Naive B cell (primary cell): ENCODE measurements around the gene GNAT1. TPM values are rescaled to one million over a fixed set of nuclear protein-coding genes. Genes with fewer than 3 reads are reported as not detected.

Experiments used
- ATAC-seq, 2 donors: fragments of 150-1000 bp; cut with Tn5 transposase; 2 replicates each; pipeline ENCODE4 v1.10.0; 2021; ENCODE audit warnings: low read depth in 2 of 2, mild to moderate bottlenecking in 2 of 2, moderate library complexity in 2 of 2
- DNase-seq: peaks from one replicate; pipeline ENCODE4 v3.0.0; 2022
- H3K27ac Mint-ChIP-seq, 6 donors: one replicate each; pipeline ENCODE4 v1.8.0; 2020 to 2022; ENCODE audit warnings: mild to moderate bottlenecking in 6 of 6, mixed read lengths in 6 of 6, moderate library complexity in 5 of 6, inconsistent platforms in 2 of 6
- H3K27me3 Mint-ChIP-seq, 3 donors: one replicate each; pipeline ENCODE4 v1.8.0; 2021 to 2022; ENCODE audit warnings: mixed read lengths in 3 of 3, mild to moderate bottlenecking in 1 of 3
- H3K36me3 Mint-ChIP-seq, 2 donors: one replicate each; pipeline ENCODE4 v1.8.0; 2020 to 2022; ENCODE audit warnings: mixed read lengths in 2 of 2, inconsistent platforms in 1 of 2, mild to moderate bottlenecking in 1 of 2
- H3K4me1 Mint-ChIP-seq, 3 donors: one replicate each; pipeline ENCODE4 v1.8.0; 2020 to 2022; ENCODE audit warnings: mixed read lengths in 3 of 3, inconsistent platforms in 1 of 3, mild to moderate bottlenecking in 1 of 3, moderate library complexity in 1 of 3
- H3K4me3 Mint-ChIP-seq, 8 donors: one replicate each; pipeline ENCODE4 v1.8.0; 2020 to 2022; ENCODE audit warnings: mild to moderate bottlenecking in 8 of 8, mixed read lengths in 8 of 8, moderate library complexity in 8 of 8, inconsistent platforms in 2 of 8
- H3K9me3 Mint-ChIP-seq, 7 donors: one replicate each; pipeline ENCODE4 v1.8.0; 2020 to 2022; ENCODE audit warnings: mixed read lengths in 7 of 7, mild to moderate bottlenecking in 5 of 7, inconsistent platforms in 2 of 7, moderate library complexity in 1 of 7
- polyA plus RNA-seq, 6 donors: library from polyadenylated mRNA; unstranded; fragments of 300-500 nt; fragmentation: Illumina TruSeq; gene quantifications; one replicate each; pipeline ENCODE4 v1.2.3, GENCODE V29; 2021; ENCODE audit warnings: low read depth in 6 of 6

The GNAT1 gene
- polyA plus RNA-seq, 6 donors from 2014 or later = not detected

GRCh38 chr3:50192689-50193141 lies 1.3 kb downstream of the GNAT1 start:
- Mint-ChIP-seq H3K9me3 (no peaks in the 10 kb centered on the region), H3K4me3 (peak overlapping the region in 7 of 8 donors; percentile 13 to 81 (median 34)), H3K4me1 (peaks cover 7 to 12% (median 9%) of the 10 kb centered on the region in 3 donors), H3K27me3 (peaks cover 0 to 40% (median 24%) of the 10 kb centered on the region in 3 donors), H3K27ac (peak overlapping the region in 2 of 6 donors; percentile 59 to 83), H3K36me3 (no peaks in the 10 kb centered on the region)
- ATAC-seq = peak; percentile 38 to 53
- peak; percentile 81 for DNase-seq

GRCh38 chr3:50193286-50193685 lies 1.9 kb downstream of the GNAT1 start:
- DNase-seq (no peak), ATAC-seq (no peak)
- Mint-ChIP-seq H3K36me3 (no peaks in the 10 kb centered on the region), H3K27me3 (peaks cover 0 to 40% (median 24%) of the 10 kb centered on the region in 3 donors), H3K27ac (no peak overlapping the region), H3K4me3 (peak overlapping the region in 1 of 8 donors; percentile 20), H3K4me1 (peaks cover 7 to 12% (median 9%) of the 10 kb centered on the region in 3 donors), H3K9me3 (no peaks in the 10 kb centered on the region)

- peaks cover 7 to 12% (median 9%) of the 10 kb centered on the region in 3 donors for H3K4me1 Mint-ChIP-seq
- DNase-seq (no peak), ATAC-seq (no peak)
- peak overlapping the region in 3 of 8 donors; percentile 2 to 74 (median 59) for H3K4me3 Mint-ChIP-seq
- no peaks in the 10 kb centered on the region for H3K36me3 Mint-ChIP-seq
- peak overlapping the region in 3 of 6 donors; percentile 49 to 81 (median 59) for H3K27ac Mint-ChIP-seq
- peaks cover 0 to 44% (median 24%) of the 10 kb centered on the region in 3 donors for H3K27me3 Mint-ChIP-seq
- no peaks in the 10 kb centered on the region for H3K9me3 Mint-ChIP-seq
Observed at GRCh38 chr3:50193746-50194127, 2.3 kb downstream of the GNAT1 start.

DNA sequence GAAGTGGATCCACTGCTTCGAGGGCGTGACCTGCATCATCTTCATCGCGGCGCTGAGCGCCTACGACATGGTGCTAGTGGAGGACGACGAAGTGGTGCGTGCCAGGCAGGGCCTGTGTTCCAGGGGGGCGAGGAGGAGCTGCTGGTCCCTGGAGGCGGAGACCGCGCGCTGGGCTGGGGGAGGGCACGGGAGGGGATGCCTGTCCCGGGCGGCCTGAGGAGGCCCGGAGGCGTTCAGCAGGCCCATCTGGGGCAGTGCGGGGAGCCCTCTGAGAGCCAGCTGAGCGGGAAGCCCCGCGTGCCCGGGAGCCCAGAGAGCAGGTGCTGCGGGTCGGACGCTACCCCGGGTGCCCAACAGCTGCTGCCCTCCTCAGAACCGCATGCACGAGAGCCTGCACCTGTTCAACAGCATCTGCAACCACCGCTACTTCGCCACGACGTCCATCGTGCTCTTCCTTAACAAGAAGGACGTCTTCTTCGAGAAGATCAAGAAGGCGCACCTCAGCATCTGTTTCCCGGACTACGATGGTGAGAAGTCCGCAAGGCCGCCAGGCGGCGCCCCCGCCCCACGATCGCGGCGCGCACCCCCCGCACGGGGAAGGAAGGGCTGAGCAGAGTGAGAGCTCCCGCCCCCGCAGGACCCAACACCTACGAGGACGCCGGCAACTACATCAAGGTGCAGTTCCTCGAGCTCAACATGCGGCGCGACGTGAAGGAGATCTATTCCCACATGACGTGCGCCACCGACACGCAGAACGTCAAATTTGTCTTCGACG lies 2.9 kb downstream of the GNAT1 start:
- H3K4me1 Mint-ChIP-seq = peaks cover 7 to 12% (median 9%) of the 10 kb centered on the region in 3 donors
- H3K36me3 Mint-ChIP-seq = no peaks in the 10 kb centered on the region
- ATAC-seq (peak; percentile 83 to 87), DNase-seq (peak; percentile 84)
- H3K27me3 Mint-ChIP-seq = peaks cover 0 to 50% (median 28%) of the 10 kb centered on the region in 3 donors
- H3K9me3 Mint-ChIP-seq = no peaks in the 10 kb centered on the region
- peak overlapping the region in 5 of 6 donors; percentile 47 to 93 (median 60) for H3K27ac Mint-ChIP-seq
- H3K4me3 Mint-ChIP-seq = peak overlapping the region; percentile 7 to 76 (median 50)

DNA sequence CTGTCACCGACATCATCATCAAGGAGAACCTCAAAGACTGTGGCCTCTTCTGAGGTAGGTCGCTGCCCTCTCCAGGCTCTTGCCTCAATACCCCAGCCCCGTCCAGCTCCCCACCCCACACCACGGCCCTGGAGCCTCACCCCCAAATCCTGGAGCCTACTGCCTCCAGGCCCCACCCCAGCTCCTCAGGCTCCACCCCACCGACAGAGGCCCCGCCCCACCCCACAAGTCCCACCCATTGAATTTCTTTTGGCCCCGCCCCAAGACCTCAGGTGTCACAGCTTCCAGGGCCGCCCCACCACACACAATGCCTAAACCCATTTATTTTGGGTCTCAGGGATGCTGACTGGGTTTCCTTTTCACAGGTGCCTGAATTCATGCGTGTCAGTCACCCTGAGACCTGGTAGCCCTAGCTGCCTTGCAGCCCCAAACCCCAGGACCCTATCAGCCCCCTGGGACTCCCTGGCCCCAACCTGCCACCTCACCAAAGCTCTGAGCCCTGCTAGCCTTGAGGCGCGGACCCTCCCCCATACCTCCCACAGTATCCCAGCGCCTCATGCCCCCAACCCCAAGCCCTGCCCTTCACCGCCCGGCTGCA lies 3.6 kb downstream of the GNAT1 start:
- Mint-ChIP-seq H3K4me3 (peak overlapping the region in 5 of 8 donors; percentile 7 to 76 (median 51)), H3K27ac (peak overlapping the region in 4 of 6 donors; percentile 47 to 93 (median 58)), H3K9me3 (no peaks in the 10 kb centered on the region), H3K4me1 (peaks cover 7 to 12% (median 9%) of the 10 kb centered on the region in 3 donors), H3K27me3 (peaks cover 0 to 51% (median 29%) of the 10 kb centered on the region in 3 donors), H3K36me3 (no peaks in the 10 kb centered on the region)
- ATAC-seq = peak; percentile 43 to 53
- no peak for DNase-seq

DNA sequence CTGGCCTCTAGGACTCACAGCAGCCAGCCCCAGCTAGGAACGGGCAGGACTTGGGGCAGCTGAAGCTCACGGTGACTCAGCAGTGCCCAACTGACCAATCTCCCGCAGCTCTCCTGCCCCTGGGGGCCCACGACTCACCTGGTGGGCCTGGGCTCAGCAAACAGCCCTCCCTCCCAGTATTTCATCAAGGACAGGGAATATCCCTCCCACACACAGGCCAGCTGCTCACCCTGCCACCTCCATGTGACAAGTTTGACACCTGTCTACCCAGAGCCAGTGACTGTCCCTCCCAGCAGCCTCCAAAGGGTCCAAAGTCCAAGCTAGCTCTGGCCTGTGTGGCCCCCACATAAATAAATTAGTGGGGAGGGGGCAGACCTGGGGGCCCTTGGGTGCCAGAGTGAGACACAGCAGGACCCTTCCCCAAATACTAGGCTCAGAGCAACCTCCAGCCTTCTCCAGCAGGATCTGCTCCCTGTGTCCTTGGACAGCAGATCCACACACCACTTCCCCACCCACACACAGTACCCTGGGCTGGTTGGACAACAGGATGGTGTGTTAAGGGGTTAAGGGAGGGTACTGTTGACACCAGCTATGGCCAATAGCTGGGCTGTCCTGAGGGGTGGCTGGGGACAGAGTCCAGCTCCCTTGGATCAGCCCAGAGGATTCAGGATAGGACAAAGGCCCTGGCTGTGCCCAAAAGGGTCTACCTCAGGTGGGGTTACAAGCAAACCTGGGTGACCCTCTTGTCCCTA lies 4.3 kb downstream of the GNAT1 start:
- no peak for DNase-seq
- peaks cover 7 to 12% (median 9%) of the 10 kb centered on the region in 3 donors for H3K4me1 Mint-ChIP-seq
- peak overlapping the region in 1 of 6 donors; percentile 49 for H3K27ac Mint-ChIP-seq
- peaks cover 3 to 53% (median 31%) of the 10 kb centered on the region in 3 donors for H3K27me3 Mint-ChIP-seq
- peak overlapping the region in 2 of 8 donors; percentile 29 to 59 for H3K4me3 Mint-ChIP-seq
- no peak for ATAC-seq
- H3K36me3 Mint-ChIP-seq = no peaks in the 10 kb centered on the region
- no peaks in the 10 kb centered on the region for H3K9me3 Mint-ChIP-seq

DNA sequence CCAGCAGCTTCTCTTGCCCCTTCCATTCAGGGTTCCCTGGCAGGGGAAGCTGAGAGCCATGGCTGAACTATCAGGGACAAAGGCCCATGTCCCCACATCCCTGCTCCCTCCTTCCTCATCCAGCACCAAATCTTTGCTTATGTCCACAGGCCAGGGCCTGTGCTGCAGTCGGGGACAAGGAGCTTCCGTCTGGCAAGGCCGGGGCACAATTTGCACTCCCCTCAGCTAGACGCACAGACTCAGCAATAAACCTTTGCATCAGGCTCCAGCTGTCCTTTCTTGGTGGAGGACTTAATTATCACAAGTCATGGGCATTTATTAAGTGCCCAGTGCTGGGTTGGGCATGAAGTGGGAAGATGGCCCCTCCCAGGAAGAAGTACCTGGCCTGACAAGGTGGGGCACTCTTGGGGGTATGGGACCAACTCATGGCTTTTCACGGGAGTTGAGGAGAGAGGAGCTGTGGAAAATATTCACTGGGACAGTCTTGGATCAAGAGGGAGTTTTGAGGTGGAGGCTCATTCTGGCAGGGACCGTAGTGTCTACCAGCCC lies 4.9 kb downstream of the GNAT1 start:
- Mint-ChIP-seq H3K4me1 (peaks cover 7 to 12% (median 9%) of the 10 kb centered on the region in 3 donors), H3K9me3 (no peaks in the 10 kb centered on the region), H3K36me3 (no peaks in the 10 kb centered on the region), H3K27ac (peak overlapping the region in 1 of 6 donors; percentile 53), H3K27me3 (peaks cover 10 to 55% (median 37%) of the 10 kb centered on the region in 3 donors), H3K4me3 (no peak overlapping the region)
- no peak for ATAC-seq
- DNase-seq = no peak

DNA sequence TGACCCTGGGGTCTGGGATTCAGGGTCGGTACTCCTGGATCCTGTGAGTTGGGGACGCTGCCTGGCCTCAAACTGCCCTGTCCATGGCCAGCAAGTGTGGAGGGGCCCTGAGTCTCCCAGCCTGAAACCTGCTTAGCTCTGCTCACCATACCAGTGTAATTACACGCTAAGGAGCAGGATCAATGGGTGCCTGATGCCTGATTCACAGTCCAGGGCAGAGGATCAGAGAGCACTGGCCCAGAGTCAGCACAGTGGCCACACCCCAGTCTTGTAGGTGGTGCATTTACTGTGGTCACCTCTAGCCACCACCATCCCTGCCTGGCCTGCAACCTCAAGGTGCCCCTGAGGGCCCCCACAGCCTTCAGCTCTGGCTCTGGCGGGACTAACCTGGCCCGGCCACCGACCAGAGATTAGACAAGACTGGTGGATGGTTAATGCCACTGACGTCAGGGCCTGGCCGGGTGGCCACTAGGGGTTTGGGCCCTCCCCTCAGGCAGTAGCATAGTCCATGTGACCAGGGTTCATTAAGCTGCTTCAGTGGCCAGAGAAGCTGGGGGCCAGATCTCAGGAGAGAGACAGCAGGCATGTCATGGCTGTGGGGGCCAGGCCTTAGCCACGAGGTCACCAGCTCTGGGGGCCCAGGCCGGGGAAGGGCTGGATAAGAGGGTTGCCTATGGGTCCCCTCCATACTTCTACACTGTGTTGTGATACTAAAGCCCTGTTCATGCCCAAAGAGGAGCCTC lies 10.3 kb downstream of the GNAT1 start:
- Mint-ChIP-seq H3K27me3 (peaks cover 31 to 60% (median 43%) of the 10 kb centered on the region in 3 donors), H3K27ac (no peak overlapping the region), H3K9me3 (no peaks in the 10 kb centered on the region), H3K36me3 (peaks cover 0 to 9% of the 10 kb centered on the region in 2 donors), H3K4me3 (no peak overlapping the region), H3K4me1 (peaks cover 0 to 4% (median 3%) of the 10 kb centered on the region in 3 donors)
- DNase-seq (no peak), ATAC-seq (no peak)

GRCh38 chr3:50202353-50203112 lies 11.1 kb downstream of the GNAT1 start:
- ATAC-seq (no peak), DNase-seq (no peak)
- Mint-ChIP-seq H3K36me3 (peaks cover 0 to 9% of the 10 kb centered on the region in 2 donors), H3K4me3 (peak overlapping the region in 1 of 8 donors; percentile 34), H3K27me3 (peaks cover 30 to 64% (median 47%) of the 10 kb centered on the region in 3 donors), H3K4me1 (peaks cover 0 to 4% (median 3%) of the 10 kb centered on the region in 3 donors), H3K27ac (no peak overlapping the region), H3K9me3 (no peaks in the 10 kb centered on the region)

DNA sequence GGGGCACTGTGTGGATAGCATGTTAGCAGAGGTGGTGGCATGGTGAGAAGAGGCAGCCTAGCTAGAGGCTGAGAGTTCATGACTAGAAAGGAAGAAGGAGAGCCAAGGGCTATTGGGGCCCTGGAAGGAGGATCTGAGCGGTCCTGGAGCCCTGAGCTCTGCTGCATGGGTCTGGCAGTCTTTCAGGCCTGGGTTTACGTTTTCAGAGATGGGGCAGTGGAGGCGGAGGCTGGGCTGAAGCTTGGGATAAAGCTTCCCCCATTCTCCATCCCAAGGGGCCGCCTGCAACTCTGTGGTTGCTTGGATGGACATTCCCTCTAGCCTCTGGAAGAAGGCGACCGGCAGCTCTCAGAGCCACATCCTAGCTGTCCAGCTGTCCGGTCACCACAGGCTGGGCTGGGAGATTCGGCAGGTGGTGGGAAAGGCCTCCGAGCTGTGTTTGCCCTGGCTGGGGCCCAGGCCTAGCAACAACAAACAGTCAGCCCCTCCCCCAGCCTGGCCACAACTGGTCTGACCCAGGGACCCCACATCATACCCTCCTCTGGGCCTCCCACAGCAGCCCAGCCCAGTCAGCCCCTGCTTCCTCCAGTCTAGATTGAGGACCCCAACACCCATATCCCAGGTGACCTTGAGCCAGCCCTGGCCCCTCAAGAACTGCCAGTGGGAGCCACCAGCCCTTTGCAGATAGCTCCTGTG lies 11.9 kb downstream of the GNAT1 start:
- DNase-seq = no peak
- H3K27ac Mint-ChIP-seq = no peak overlapping the region
- peak overlapping the region in 2 of 8 donors; percentile 34 to 77 for H3K4me3 Mint-ChIP-seq
- peaks cover 0 to 4% (median 3%) of the 10 kb centered on the region in 3 donors for H3K4me1 Mint-ChIP-seq
- H3K9me3 Mint-ChIP-seq = no peaks in the 10 kb centered on the region
- ATAC-seq = no peak
- H3K27me3 Mint-ChIP-seq = peaks cover 32 to 71% (median 49%) of the 10 kb centered on the region in 3 donors
- H3K36me3 Mint-ChIP-seq = peaks cover 0 to 9% of the 10 kb centered on the region in 2 donors
